ENCODE results near the gene TCF7L2. TPM values are rescaled to one million over a fixed set of nuclear protein-coding genes. Genes with fewer than 3 reads are reported as not detected.

The TCF7L2 gene
- total RNA-seq, 1 donor from 2014 or later: 44.4 TPM

- no peak for DNase-seq (ENCODE audit: extremely low spot score in 2 of 2)
- TF ChIP-seq CTCF (IDR thresholded peaks at IDR 0.05): no peak
- no peak for TF ChIP-seq POLR2A (IDR thresholded peaks at IDR 0.05)
- no peak for TF ChIP-seq POLR2AphosphoS5 (IDR thresholded peaks at IDR 0.05; ENCODE audit: insufficient read depth in 1 of 2, low read depth in 1 of 2)
- Histone ChIP-seq H3K27ac (no peak overlapping the region), H3K36me3 (no peaks in the 10 kb centered on the region), H3K4me3 (no peak overlapping the region), H3K27me3 (no peaks in the 10 kb centered on the region), H3K9me3 (no peaks in the 10 kb centered on the region), H3K4me1 (no peaks in the 10 kb centered on the region)
- intact Hi-C loops (cut with DNase I): no loop called here
Measured at GRCh38 chr10:112915590-112916572, 34.2 kb upstream of the TCF7L2 start.

- TF ChIP-seq CTCF (IDR thresholded peaks at IDR 0.05): no peak
- no peak for TF ChIP-seq POLR2AphosphoS5 (IDR thresholded peaks at IDR 0.05; ENCODE audit: insufficient read depth in 1 of 2, low read depth in 1 of 2)
- no peak for TF ChIP-seq POLR2A (IDR thresholded peaks at IDR 0.05)
- intact Hi-C loops (cut with DNase I): no loop called here
Measured at GRCh38 chr10:112917681-112918080, 32.4 kb upstream of the TCF7L2 start.

GRCh38 chr10:112918771-112919170 lies 31.3 kb upstream of the TCF7L2 start:
- H3K36me3 ChIP-seq: no peaks in the 10 kb centered on the region
- no peak overlapping the region for H3K4me3 ChIP-seq
- H3K4me1 ChIP-seq: no peaks in the 10 kb centered on the region
- no peak for DNase-seq (ENCODE audit: extremely low spot score in 2 of 2)
- intact Hi-C loops (cut with DNase I): no loop called here
- TF ChIP-seq POLR2AphosphoS5 (IDR thresholded peaks at IDR 0.05; ENCODE audit: insufficient read depth in 1 of 2, low read depth in 1 of 2) (no peak), CTCF (IDR thresholded peaks at IDR 0.05) (no peak), POLR2A (IDR thresholded peaks at IDR 0.05) (no peak)
- no peak overlapping the region for H3K27ac ChIP-seq
- no peaks in the 10 kb centered on the region for H3K9me3 ChIP-seq
- no peaks in the 10 kb centered on the region for H3K27me3 ChIP-seq

More at GRCh38 chr10:112917681-112918080, 32.4 kb upstream of the TCF7L2 start:
- no peaks in the 10 kb centered on the region for H3K9me3 ChIP-seq
- H3K27ac ChIP-seq: no peak overlapping the region
- no peak overlapping the region for H3K4me3 ChIP-seq
- H3K27me3 ChIP-seq: no peaks in the 10 kb centered on the region
- no peaks in the 10 kb centered on the region for H3K4me1 ChIP-seq
- no peak for DNase-seq (ENCODE audit: extremely low spot score in 2 of 2)
- H3K36me3 ChIP-seq: no peaks in the 10 kb centered on the region

GRCh38 chr10:112919721-112920120 lies 30.3 kb upstream of the TCF7L2 start:
- TF ChIP-seq POLR2A (IDR thresholded peaks at IDR 0.05): no peak
- no peak for TF ChIP-seq CTCF (IDR thresholded peaks at IDR 0.05)
- no peak for TF ChIP-seq POLR2AphosphoS5 (IDR thresholded peaks at IDR 0.05; ENCODE audit: insufficient read depth in 1 of 2, low read depth in 1 of 2)
- intact Hi-C loops (cut with DNase I): no loop called here
- H3K36me3 ChIP-seq: no peaks in the 10 kb centered on the region
- DNase-seq (ENCODE audit: extremely low spot score in 2 of 2): no peak
- no peaks in the 10 kb centered on the region for H3K27me3 ChIP-seq
- H3K27ac ChIP-seq: no peak overlapping the region
- H3K4me3 ChIP-seq: no peak overlapping the region
- H3K4me1 ChIP-seq: no peaks in the 10 kb centered on the region
- H3K9me3 ChIP-seq: no peaks in the 10 kb centered on the region
